HepG2 (cell line): ENCODE data around the gene CTNNBL1. TPM values are rescaled to one million over a fixed set of nuclear protein-coding genes. Genes with fewer than 3 reads are reported as not detected.

Experiments used
- ATAC-seq: fragments of 200-7000 bp; cut with Tn5 transposase; 3 replicates; pipeline ENCODE4 v1.9.1; 2020; ENCODE audit warnings: mild to moderate bottlenecking, moderate library complexity
- BruUV-seq: library from RNA; stranded (reverse); fragments of 400-500 nt; replicated peaks from 2 replicates; lab custom pipeline; 2021; lab: Mats Ljungman, UMichigan
- CTCF ChIA-PET: fragments of 300-600 bp; formaldehyde crosslinking; extraction: SDS; loops from one replicate; lab custom pipeline; 2021; ENCODE audit warnings: low total read pairs, inconsistent platforms, low intra/inter-chr PET ratio; lab: Yijun Ruan, JAX
- POLR2A ChIA-PET: fragments of 350-600 bp; sonication (Branson Sonifier 250); formaldehyde crosslinking; loops from one replicate; lab custom pipeline; 2020; ENCODE audit warnings: antibody characterized with exemption, inconsistent platforms; lab: Yijun Ruan, JAX
- DNase-seq: peaks from one replicate; pipeline ENCODE4 v3.0.0-alpha.2; 2015; ENCODE audit warnings: low spot score
- FAIRE-seq: peaks from 3 replicates; lab custom pipeline; 2011; peaks lifted over from hg19 to GRCh38; lab: Jason Lieb, UNC
- H2AFZ ChIP-seq: one replicate; pipeline ENCODE4 v1.6.1; 2011; ENCODE audit warnings: low read length, inconsistent platforms
- H3K27ac ChIP-seq: fragments of 300-600 bp; 3 replicates; pipeline ENCODE4 v1.8.0; 2011; ENCODE audit warnings: mixed run types, mild to moderate bottlenecking, mixed read lengths, low read length, inconsistent platforms; ENCODE audit not compliant: insufficient read depth; ENCODE audit errors: extremely low read length
- H3K27me3 ChIP-seq, 2 experiments: fragments of 200-600 bp in 1 of 2; 2 replicates in 1 of 2; 3 replicates in 1 of 2; pipeline versions ENCODE4 v1.6.0 to v1.8.0; 2011; ENCODE audit warnings: low read length in 2 of 2, mild to moderate bottlenecking in 2 of 2, moderate library complexity in 2 of 2, inconsistent platforms in 1 of 2; ENCODE audit not compliant: insufficient read depth in 2 of 2, control insufficient read depth in 1 of 2
- H3K36me3 ChIP-seq, 2 experiments: fragments of 200-600 bp in 1 of 2; replicated peaks in 1 of 2; 2 replicates in 1 of 2; 3 replicates in 1 of 2; pipeline versions ENCODE4 v1.5.1 to v1.8.0; 2011; ENCODE audit warnings: low read length in 2 of 2, inconsistent platforms in 1 of 2; ENCODE audit not compliant: insufficient read depth in 2 of 2, control insufficient read depth in 1 of 2
- H3K4me1 ChIP-seq: 2 replicates; pipeline ENCODE4 v1.5.1; 2012; ENCODE audit warnings: low read length, inconsistent platforms; ENCODE audit not compliant: insufficient read depth
- H3K4me2 ChIP-seq: 2 replicates; pipeline ENCODE4 v1.6.0; 2011; ENCODE audit warnings: low read depth, low read length, inconsistent platforms
- H3K4me3 ChIP-seq, 3 experiments: fragments of 200-600 bp in 1 of 3; sonication (generic), shearing (Covaris generic) in 1 of 3; replicated peaks in 1 of 3; 2 replicates each; pipeline ENCODE4 v1.5.1; 2011 to 2016; ENCODE audit warnings: low read length in 3 of 3, inconsistent platforms in 2 of 3, low read depth in 2 of 3, mild to moderate bottlenecking in 2 of 3, control low read depth in 1 of 3, mixed read lengths in 1 of 3; ENCODE audit not compliant: insufficient read depth in 1 of 3
- H3K79me2 ChIP-seq: one replicate; pipeline ENCODE4 v1.6.1; 2011; ENCODE audit warnings: low read length, inconsistent platforms; ENCODE audit not compliant: insufficient read depth
- H3K9ac ChIP-seq: 2 replicates; pipeline ENCODE4 v1.6.0; 2011; ENCODE audit warnings: mild to moderate bottlenecking, low read depth, low read length, inconsistent platforms; ENCODE audit not compliant: insufficient read depth
- H3K9me3 ChIP-seq: 2 replicates; pipeline ENCODE4 v1.5.1; 2012; ENCODE audit warnings: mild to moderate bottlenecking, low read length
- H4K20me1 ChIP-seq: 2 replicates; pipeline ENCODE4 v1.6.0; 2011; ENCODE audit warnings: inconsistent platforms, mild to moderate bottlenecking, low read length, moderate library complexity; ENCODE audit not compliant: insufficient read depth
- GPN1 ChIP-seq: sonication (generic); formaldehyde crosslinking; IDR thresholded peaks from 2 replicates; pipeline ENCODE4 v1.5.1; 2020; ENCODE audit warnings: missing genetic modification reagents, borderline replicate concordance
- KDM5A ChIP-seq: fragments of 200-600 bp; sonication (generic); IDR thresholded peaks from 2 replicates; pipeline ENCODE4 v1.7.0; 2018; ENCODE audit warnings: antibody characterized with exemption, mild to moderate bottlenecking, low read length, borderline replicate concordance
- MYC ChIP-seq: sonication (generic); formaldehyde crosslinking; IDR thresholded peaks from 2 replicates; pipeline ENCODE4 v1.9.0; 2021; ENCODE audit warnings: missing genetic modification reagents, borderline replicate concordance
- TERF1 ChIP-seq: sonication (generic); formaldehyde crosslinking; IDR thresholded peaks from 2 replicates; pipeline ENCODE4 v1.8.0; 2022; ENCODE audit warnings: mild to moderate bottlenecking, missing genetic modification reagents, moderate library complexity
- TGIF2 ChIP-seq: IDR thresholded peaks from 2 replicates; pipeline ENCODE4 v1.6.1; 2016; ENCODE audit warnings: control low read depth, missing compliant biosample characterization
- ZIK1 ChIP-seq: sonication (generic); formaldehyde crosslinking; IDR thresholded peaks from 2 replicates; pipeline ENCODE4 v1.5.0; 2020; ENCODE audit warnings: mild to moderate bottlenecking, low read depth, missing genetic modification reagents, borderline replicate concordance
- WGBS: methylation state at CpG from one replicate; pipeline ENCODE4 v1.1.6; 2017; ENCODE audit warnings: low lambda C conversion rate; 5-methylcytosine and 5-hydroxymethylcytosine counted together
- in situ Hi-C: cut with HindIII; loops from 2 replicates; pipeline ENCODE4 v1.10.0; 2017; ENCODE audit warnings: low pct_unique_long_range_greater_than_20kb; ENCODE audit not compliant: extremely low pct_ligation_motif_present
- intact Hi-C: fragments of 100-400 bp; cut with micrococcal nuclease; formaldehyde crosslinking; loops from one replicate; pipeline ENCODE4 v1.10.0; 2022; ENCODE audit not compliant: unreplicated experiment
- polyA plus RNA-seq, 8 experiments: library from polyadenylated mRNA; depleted of rRNA in 3 of 8; stranded (reverse) in 7 of 8; unstranded in 1 of 8; fragments of >200 nt; fragmentation: Illumina TruSeq in 4 of 8; extraction: Trizol in 4 of 8; gene quantifications; 2 replicates each; pipeline versions ENCODE4 v1.2.1 to v1.2.3, GENCODE V29; 2011 to 2016; ENCODE audit warnings: low read depth in 4 of 8, missing spikeins in 1 of 8, mixed read lengths in 1 of 8; ENCODE audit not compliant: insufficient read depth in 1 of 8
- total RNA-seq, 5 experiments: library from RNA; depleted of rRNA; stranded (reverse); fragments of >200 nt; fragmentation: Illumina TruSeq; extraction: Trizol; gene quantifications; 2 replicates each; pipeline ENCODE4 v1.2.3, GENCODE V29; 2016; ENCODE audit warnings: low read depth in 1 of 5
- TF ChIP-seq, protein P1 (sequence below): sonication (generic); formaldehyde crosslinking; IDR thresholded peaks from 2 replicates; pipeline ENCODE4 v1.4.0; 2020; ENCODE audit warnings: missing genetic modification reagents
- TF ChIP-seq, protein P2 (sequence below): sonication (generic); formaldehyde crosslinking; IDR thresholded peaks from 2 replicates; pipeline ENCODE4 v1.5.0; 2020; ENCODE audit warnings: mild to moderate bottlenecking, missing genetic modification reagents, borderline replicate concordance
- TF ChIP-seq, protein P3 (sequence below): sonication (generic); formaldehyde crosslinking; IDR thresholded peaks from 2 replicates; pipeline ENCODE4 v1.8.1; 2022; ENCODE audit warnings: low read depth, mild to moderate bottlenecking, missing genetic modification reagents

Gene CTNNBL1
- total and polyA plus RNA-seq, 2 of the 13 experiments (the other 11 are each of a cell fraction or from before 2014, with no cell fraction given), result 49.3 to 94.6 TPM

DNA sequence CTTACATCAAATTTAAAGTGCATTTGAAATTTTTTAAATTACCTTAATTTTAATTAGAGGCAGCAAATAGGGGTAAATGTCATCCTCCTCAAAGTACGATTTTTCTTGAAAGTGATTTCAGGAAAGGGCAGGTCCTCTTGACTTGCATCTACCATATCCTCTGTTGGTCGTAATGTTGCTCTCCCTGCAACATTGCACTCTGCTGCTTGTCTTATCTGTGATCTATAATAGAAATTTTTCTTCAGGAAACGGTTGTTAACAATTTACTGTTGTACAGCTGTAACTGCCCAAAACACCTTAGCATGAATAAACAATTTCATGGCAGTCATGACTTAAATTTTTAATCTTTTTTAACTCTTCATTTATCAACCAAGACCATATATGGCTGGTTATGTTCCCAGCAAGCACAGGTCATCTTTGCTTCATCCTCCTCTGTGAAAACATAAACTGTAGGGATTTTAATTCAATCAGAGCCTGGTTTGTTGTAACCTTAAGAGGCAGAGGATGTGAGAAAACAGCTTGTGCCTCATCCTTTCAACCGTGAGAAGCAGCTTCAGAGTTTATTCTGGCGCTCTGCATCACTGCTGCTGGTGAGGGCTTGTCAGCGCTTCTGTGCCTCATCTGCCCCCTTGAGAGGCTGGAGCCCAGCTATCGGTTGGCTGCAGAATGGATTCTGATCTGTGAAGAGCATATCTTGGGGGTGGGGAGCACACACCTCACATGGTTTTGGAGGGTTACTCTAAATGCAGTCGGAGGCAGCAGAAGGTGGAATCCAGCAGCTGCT, 56.0 kb downstream of the CTNNBL1 start:
- H3K4me1 ChIP-seq, result no peaks in the 10 kb centered on the region
- in situ Hi-C loops, result no loop called here
- no peak for FAIRE-seq
- H4K20me1 ChIP-seq, result no peaks in the 10 kb centered on the region
- H3K27me3 ChIP-seq, result no peaks in the 10 kb centered on the region
- no peak for ATAC-seq
- CTCF ChIA-PET, result no interaction called here
- H3K9ac ChIP-seq, result no peak overlapping the region
- H3K79me2 ChIP-seq, result no peaks in the 10 kb centered on the region
- no peak for DNase-seq
- H3K27ac ChIP-seq, result no peak overlapping the region
- TF ChIP-seq, protein P1, sequence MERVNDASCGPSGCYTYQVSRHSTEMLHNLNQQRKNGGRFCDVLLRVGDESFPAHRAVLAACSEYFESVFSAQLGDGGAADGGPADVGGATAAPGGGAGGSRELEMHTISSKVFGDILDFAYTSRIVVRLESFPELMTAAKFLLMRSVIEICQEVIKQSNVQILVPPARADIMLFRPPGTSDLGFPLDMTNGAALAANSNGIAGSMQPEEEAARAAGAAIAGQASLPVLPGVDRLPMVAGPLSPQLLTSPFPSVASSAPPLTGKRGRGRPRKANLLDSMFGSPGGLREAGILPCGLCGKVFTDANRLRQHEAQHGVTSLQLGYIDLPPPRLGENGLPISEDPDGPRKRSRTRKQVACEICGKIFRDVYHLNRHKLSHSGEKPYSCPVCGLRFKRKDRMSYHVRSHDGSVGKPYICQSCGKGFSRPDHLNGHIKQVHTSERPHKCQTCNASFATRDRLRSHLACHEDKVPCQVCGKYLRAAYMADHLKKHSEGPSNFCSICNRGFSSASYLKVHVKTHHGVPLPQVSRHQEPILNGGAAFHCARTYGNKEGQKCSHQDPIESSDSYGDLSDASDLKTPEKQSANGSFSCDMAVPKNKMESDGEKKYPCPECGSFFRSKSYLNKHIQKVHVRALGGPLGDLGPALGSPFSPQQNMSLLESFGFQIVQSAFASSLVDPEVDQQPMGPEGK (CRISPR knock-in tag), result no peak
- TF ChIP-seq, protein P2, sequence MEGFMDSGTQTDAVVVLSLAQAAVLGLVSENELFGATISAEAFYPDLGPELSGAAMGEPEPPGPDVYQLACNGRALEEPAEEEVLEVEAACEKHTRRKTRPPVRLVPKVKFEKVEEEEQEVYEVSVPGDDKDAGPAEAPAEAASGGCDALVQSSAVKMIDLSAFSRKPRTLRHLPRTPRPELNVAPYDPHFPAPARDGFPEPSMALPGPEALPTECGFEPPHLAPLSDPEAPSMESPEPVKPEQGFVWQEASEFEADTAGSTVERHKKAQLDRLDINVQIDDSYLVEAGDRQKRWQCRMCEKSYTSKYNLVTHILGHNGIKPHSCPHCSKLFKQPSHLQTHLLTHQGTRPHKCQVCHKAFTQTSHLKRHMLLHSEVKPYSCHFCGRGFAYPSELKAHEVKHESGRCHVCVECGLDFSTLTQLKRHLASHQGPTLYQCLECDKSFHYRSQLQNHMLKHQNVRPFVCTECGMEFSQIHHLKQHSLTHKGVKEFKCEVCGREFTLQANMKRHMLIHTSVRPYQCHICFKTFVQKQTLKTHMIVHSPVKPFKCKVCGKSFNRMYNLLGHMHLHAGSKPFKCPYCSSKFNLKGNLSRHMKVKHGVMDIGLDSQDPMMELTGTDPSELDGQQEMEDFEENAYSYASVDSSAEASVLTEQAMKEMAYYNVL (CRISPR knock-in tag), result no peak
- TF ChIP-seq TERF1 (no peak), MYC (CRISPR knock-in tag) (no peak), TGIF2 (CRISPR knock-in tag) (no peak), KDM5A (no peak), GPN1 (no peak), ZIK1 (no peak)
- TF ChIP-seq, protein P3, sequence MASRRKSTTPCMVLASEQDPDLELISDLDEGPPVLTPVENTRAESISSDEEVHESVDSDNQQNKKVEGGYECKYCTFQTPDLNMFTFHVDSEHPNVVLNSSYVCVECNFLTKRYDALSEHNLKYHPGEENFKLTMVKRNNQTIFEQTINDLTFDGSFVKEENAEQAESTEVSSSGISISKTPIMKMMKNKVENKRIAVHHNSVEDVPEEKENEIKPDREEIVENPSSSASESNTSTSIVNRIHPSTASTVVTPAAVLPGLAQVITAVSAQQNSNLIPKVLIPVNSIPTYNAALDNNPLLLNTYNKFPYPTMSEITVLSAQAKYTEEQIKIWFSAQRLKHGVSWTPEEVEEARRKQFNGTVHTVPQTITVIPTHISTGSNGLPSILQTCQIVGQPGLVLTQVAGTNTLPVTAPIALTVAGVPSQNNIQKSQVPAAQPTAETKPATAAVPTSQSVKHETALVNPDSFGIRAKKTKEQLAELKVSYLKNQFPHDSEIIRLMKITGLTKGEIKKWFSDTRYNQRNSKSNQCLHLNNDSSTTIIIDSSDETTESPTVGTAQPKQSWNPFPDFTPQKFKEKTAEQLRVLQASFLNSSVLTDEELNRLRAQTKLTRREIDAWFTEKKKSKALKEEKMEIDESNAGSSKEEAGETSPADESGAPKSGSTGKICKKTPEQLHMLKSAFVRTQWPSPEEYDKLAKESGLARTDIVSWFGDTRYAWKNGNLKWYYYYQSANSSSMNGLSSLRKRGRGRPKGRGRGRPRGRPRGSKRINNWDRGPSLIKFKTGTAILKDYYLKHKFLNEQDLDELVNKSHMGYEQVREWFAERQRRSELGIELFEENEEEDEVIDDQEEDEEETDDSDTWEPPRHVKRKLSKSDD, result no peak
- no peak overlapping the region for H3K4me2 ChIP-seq
- peaks cover 8 to 41% of the 10 kb centered on the region in 2 experiments; a peak in 4 of 5 replicates for H3K36me3 ChIP-seq
- no peaks in the 10 kb centered on the region for H3K9me3 ChIP-seq
- H3K4me3 ChIP-seq, result no peak overlapping the region
- intact Hi-C loops, result no loop called here
- BruUV-seq, result no TSS peak
- POLR2A ChIA-PET, result no interaction called here
- H2AFZ ChIP-seq, result no peak overlapping the region
- WGBS, result 97% methylated on average over 8 of the region's 8 CpGs
